ENCODE data around the gene POMGNT1.

The POMGNT1 gene

DNA sequence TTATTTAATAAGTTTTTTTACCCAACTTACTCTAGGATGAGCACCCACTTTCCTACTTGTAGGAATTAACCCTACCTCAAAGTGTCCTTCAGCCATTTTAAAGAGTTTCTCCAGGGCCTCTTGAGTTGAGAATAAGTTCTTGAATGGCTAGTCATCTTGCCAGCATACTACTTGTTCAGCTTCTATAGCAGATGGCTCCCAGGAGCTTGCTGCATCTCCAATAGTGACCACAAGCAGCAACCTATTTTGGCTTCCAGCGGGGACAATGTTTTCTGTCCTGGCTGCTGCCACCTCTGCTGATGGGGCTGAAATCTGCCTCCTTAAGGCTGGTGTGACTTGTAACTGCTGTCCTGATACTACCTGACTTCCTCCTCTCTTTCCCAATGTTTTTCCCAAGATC, 45.0 kb downstream of the POMGNT1 start:
- H3K4me1 ChIP-seq (ENCODE audit: insufficient read depth, low read length, poor library complexity, severe bottlenecking) = peaks cover 9% of the 10 kb centered on the region
- no peaks in the 10 kb centered on the region for H3F3A ChIP-seq (ENCODE audit: low read depth)
- no peaks in the 10 kb centered on the region for H4K20me1 ChIP-seq (ENCODE audit: insufficient read depth, low read length, poor library complexity, severe bottlenecking)
- H3K27me3 ChIP-seq (ENCODE audit: insufficient read depth, low read length, poor library complexity, severe bottlenecking) = no peaks in the 10 kb centered on the region
- H3K79me2 ChIP-seq (ENCODE audit: insufficient read depth, low read length) = no peaks in the 10 kb centered on the region
- TF ChIP-seq CTCF (conservative IDR thresholded peaks at IDR 0.05; ENCODE audit: low read length) (no peak), EZH2phosphoT487 (IDR thresholded peaks at IDR 0.05; ENCODE audit: borderline replicate concordance) (no peak)
- no peak overlapping the region for H3K9ac ChIP-seq (ENCODE audit: low read depth, low read length, poor library complexity, severe bottlenecking)
- no peaks in the 10 kb centered on the region for H3K9me3 ChIP-seq (ENCODE audit: insufficient read depth, low read depth, low read length)
- H3K36me3 ChIP-seq (ENCODE audit: insufficient read depth, low read length) = no peaks in the 10 kb centered on the region
- H3K4me3 ChIP-seq (ENCODE audit: low read length, poor library complexity, severe bottlenecking) = no peak overlapping the region
- no peak overlapping the region for H3K4me2 ChIP-seq (ENCODE audit: low read depth, low read length, poor library complexity, severe bottlenecking)
- H2AFZ ChIP-seq (ENCODE audit: low read length) = no peak overlapping the region
- no peaks in the 10 kb centered on the region for H3K9me2 ChIP-seq (replicated peaks; ENCODE audit: low read depth, low read length)

- H3K9ac ChIP-seq (ENCODE audit: low read depth, low read length, poor library complexity, severe bottlenecking) = no peak overlapping the region
- H2AFZ ChIP-seq (ENCODE audit: low read length) = no peak overlapping the region
- H3K9me3 ChIP-seq (ENCODE audit: insufficient read depth, low read depth, low read length) = no peaks in the 10 kb centered on the region
- H3K4me3 ChIP-seq (ENCODE audit: low read length, poor library complexity, severe bottlenecking) = no peak overlapping the region
- H3K4me2 ChIP-seq (ENCODE audit: low read depth, low read length, poor library complexity, severe bottlenecking) = no peak overlapping the region
- H3K36me3 ChIP-seq (ENCODE audit: insufficient read depth, low read length) = no peaks in the 10 kb centered on the region
- no peaks in the 10 kb centered on the region for H4K20me1 ChIP-seq (ENCODE audit: insufficient read depth, low read length, poor library complexity, severe bottlenecking)
- H3K79me2 ChIP-seq (ENCODE audit: insufficient read depth, low read length) = no peaks in the 10 kb centered on the region
- TF ChIP-seq CTCF (conservative IDR thresholded peaks at IDR 0.05; ENCODE audit: low read length) (no peak), EZH2phosphoT487 (IDR thresholded peaks at IDR 0.05; ENCODE audit: borderline replicate concordance) (no peak)
- no peaks in the 10 kb centered on the region for H3K27me3 ChIP-seq (ENCODE audit: insufficient read depth, low read length, poor library complexity, severe bottlenecking)
- no peaks in the 10 kb centered on the region for H3K9me2 ChIP-seq (replicated peaks; ENCODE audit: low read depth, low read length)
- H3F3A ChIP-seq (ENCODE audit: low read depth) = no peaks in the 10 kb centered on the region
- H3K4me1 ChIP-seq (ENCODE audit: insufficient read depth, low read length, poor library complexity, severe bottlenecking) = peaks cover 11% of the 10 kb centered on the region
These were observed 46.2 kb downstream of the POMGNT1 start for GRCh38 chr1:46152016-46152415.

- Histone ChIP-seq H4K20me1 (ENCODE audit: insufficient read depth, low read length, poor library complexity, severe bottlenecking) (no peaks in the 10 kb centered on the region), H3K9ac (ENCODE audit: low read depth, low read length, poor library complexity, severe bottlenecking) (no peak overlapping the region), H3K4me2 (ENCODE audit: low read depth, low read length, poor library complexity, severe bottlenecking) (no peak overlapping the region)
These were observed 48.1 kb downstream of the POMGNT1 start for GRCh38 chr1:46150085-46150484.

More at GRCh38 chr1:46150085-46150484, 48.1 kb downstream of the POMGNT1 start:
- no peaks in the 10 kb centered on the region for H3K79me2 ChIP-seq (ENCODE audit: insufficient read depth, low read length)
- H3K9me3 ChIP-seq (ENCODE audit: insufficient read depth, low read depth, low read length) = no peaks in the 10 kb centered on the region
- H2AFZ ChIP-seq (ENCODE audit: low read length) = no peak overlapping the region
- H3K36me3 ChIP-seq (ENCODE audit: insufficient read depth, low read length) = no peaks in the 10 kb centered on the region
- H3F3A ChIP-seq (ENCODE audit: low read depth) = no peaks in the 10 kb centered on the region
- H3K4me3 ChIP-seq (ENCODE audit: low read length, poor library complexity, severe bottlenecking) = no peak overlapping the region
- TF ChIP-seq EZH2phosphoT487 (IDR thresholded peaks at IDR 0.05; ENCODE audit: borderline replicate concordance) (no peak), CTCF (conservative IDR thresholded peaks at IDR 0.05; ENCODE audit: low read length) (no peak)
- H3K27me3 ChIP-seq (ENCODE audit: insufficient read depth, low read length, poor library complexity, severe bottlenecking) = no peaks in the 10 kb centered on the region
- H3K4me1 ChIP-seq (ENCODE audit: insufficient read depth, low read length, poor library complexity, severe bottlenecking) = peaks cover 11% of the 10 kb centered on the region
- no peaks in the 10 kb centered on the region for H3K9me2 ChIP-seq (replicated peaks; ENCODE audit: low read depth, low read length)

Measured in Loucy (cell line).